DND-41 (cell line): ENCODE results near the gene ZNF608.

Source experiments
- EZH2 ChIP-seq: IDR thresholded peaks from 3 replicates; pipeline ENCODE4 v1.6.1; 2012; ENCODE audit warnings: borderline replicate concordance, low read depth, mild to moderate bottlenecking, moderate library complexity, low read length, inconsistent platforms; ENCODE audit not compliant: severe bottlenecking
- TF ChIP-seq, protein P1 (sequence below): IDR thresholded peaks from 2 replicates; pipeline ENCODE4 v1.5.1; 2012; ENCODE audit warnings: borderline replicate concordance, low read length, moderate library complexity, mild to moderate bottlenecking; ENCODE audit not compliant: poor library complexity, severe bottlenecking; ENCODE audit errors: extremely low read depth

DNA sequence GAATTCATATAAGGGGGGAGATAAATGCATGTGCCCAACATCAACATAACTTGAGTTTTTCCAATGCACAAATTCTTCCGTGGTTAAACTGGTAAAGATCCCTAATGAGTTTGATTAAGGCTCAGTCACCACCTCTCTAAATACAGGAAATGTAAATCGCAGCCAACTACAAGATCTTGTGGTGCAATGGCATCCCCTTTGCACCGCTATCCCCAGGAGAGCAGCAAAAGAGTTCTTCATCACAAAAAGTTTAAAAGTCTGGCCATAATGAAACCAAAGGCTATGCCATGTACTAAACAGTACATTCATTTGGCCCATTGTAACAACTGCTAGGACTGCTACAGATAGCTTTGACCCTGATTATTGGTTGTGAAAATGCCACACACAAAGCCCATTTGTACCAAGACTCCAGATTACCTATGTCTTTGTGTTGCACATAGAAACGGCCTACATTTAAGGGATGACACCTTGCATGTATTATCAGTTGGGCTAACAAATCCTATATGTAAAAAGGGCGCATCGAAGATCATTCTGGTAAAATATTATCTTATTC is 44.5 kb downstream of the ZNF608 start:
- TF ChIP-seq, protein P1, sequence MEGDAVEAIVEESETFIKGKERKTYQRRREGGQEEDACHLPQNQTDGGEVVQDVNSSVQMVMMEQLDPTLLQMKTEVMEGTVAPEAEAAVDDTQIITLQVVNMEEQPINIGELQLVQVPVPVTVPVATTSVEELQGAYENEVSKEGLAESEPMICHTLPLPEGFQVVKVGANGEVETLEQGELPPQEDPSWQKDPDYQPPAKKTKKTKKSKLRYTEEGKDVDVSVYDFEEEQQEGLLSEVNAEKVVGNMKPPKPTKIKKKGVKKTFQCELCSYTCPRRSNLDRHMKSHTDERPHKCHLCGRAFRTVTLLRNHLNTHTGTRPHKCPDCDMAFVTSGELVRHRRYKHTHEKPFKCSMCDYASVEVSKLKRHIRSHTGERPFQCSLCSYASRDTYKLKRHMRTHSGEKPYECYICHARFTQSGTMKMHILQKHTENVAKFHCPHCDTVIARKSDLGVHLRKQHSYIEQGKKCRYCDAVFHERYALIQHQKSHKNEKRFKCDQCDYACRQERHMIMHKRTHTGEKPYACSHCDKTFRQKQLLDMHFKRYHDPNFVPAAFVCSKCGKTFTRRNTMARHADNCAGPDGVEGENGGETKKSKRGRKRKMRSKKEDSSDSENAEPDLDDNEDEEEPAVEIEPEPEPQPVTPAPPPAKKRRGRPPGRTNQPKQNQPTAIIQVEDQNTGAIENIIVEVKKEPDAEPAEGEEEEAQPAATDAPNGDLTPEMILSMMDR = no peak
- TF ChIP-seq EZH2 = no peak
